Thyroid gland (tissue), 4 donors: ENCODE measurements around the gene ABCB6.

ENCODE experiments used
- POLR2A ChIP-seq, 2 donors: fragments of 450-650 bp; IDR thresholded peaks; one replicate each; pipeline ENCODE4 v1.6.1; 2017; ENCODE audit warnings: antibody characterized with exemption in 2 of 2, mild to moderate bottlenecking in 2 of 2, moderate library complexity in 1 of 2
- TF ChIP-seq, protein P1 (sequence below), 6 experiments: fragments of 200-600 bp in 3 of 6; fragments of 450-650 bp in 3 of 6; sonication (generic) in 3 of 6; IDR thresholded peaks; one replicate each; pipeline ENCODE4 v1.5.1; 2016 to 2019; ENCODE audit warnings: antibody characterized with exemption in 6 of 6, mild to moderate bottlenecking in 2 of 6, inconsistent platforms in 1 of 6, moderate library complexity in 1 of 6

GRCh38 chr2:219204425-219205164, 14.2 kb downstream of the ABCB6 start:
- TF ChIP-seq POLR2A (IDR thresholded peaks at IDR 0.05) = no peak
- TF ChIP-seq, protein P1, sequence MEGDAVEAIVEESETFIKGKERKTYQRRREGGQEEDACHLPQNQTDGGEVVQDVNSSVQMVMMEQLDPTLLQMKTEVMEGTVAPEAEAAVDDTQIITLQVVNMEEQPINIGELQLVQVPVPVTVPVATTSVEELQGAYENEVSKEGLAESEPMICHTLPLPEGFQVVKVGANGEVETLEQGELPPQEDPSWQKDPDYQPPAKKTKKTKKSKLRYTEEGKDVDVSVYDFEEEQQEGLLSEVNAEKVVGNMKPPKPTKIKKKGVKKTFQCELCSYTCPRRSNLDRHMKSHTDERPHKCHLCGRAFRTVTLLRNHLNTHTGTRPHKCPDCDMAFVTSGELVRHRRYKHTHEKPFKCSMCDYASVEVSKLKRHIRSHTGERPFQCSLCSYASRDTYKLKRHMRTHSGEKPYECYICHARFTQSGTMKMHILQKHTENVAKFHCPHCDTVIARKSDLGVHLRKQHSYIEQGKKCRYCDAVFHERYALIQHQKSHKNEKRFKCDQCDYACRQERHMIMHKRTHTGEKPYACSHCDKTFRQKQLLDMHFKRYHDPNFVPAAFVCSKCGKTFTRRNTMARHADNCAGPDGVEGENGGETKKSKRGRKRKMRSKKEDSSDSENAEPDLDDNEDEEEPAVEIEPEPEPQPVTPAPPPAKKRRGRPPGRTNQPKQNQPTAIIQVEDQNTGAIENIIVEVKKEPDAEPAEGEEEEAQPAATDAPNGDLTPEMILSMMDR (IDR thresholded peaks at IDR 0.05) = no peak
